Dorsolateral prefrontal cortex (tissue), 118 donors: ENCODE data around the gene SGPP1. TPM values are rescaled to one million over a fixed set of nuclear protein-coding genes. Genes with fewer than 3 reads are reported as not detected.

ENCODE experiments used
- total RNA-seq, 120 experiments: library from RNA; stranded (reverse); gene quantifications; one replicate each; pipeline versions ENCODE4 v1.2.3 to v1.2.4, GENCODE V29; 2022

SGPP1 gene
- total RNA-seq, 120 experiments from 2014 or later = 16.0 to 26.2 (median 20.9) TPM

Other genes starting within 250 kb of the SGPP1 start
- 10 to 100 TPM; 33.6 to 65.9 (median 50.8) TPM for gene PPP2R5E, start 184.7 kb downstream of the SGPP1 start, total RNA-seq
- gene WDR89, start 86.2 kb downstream of the SGPP1 start, total RNA-seq = 10 to 100 TPM in 119 of 120 experiments, 1 to 10 TPM in 1; 9.3 to 21.4 (median 15.0) TPM
- 10 to 100 TPM; 17.2 to 47.5 (median 29.1) TPM for gene SYNE2, start 124.9 kb upstream of the SGPP1 start, total RNA-seq